Erythroblast (primary cell): ENCODE data around the gene CTBP2.

Experiments
- DNase-seq, 2 experiments: peaks; one replicate each; lab custom pipeline; 2025; lab: John Stamatoyannopoulos, UW
- GATA1 ChIP-seq: IDR thresholded peaks from 2 replicates; pipeline ENCODE4 v1.6.1; 2011; ENCODE audit warnings: low read depth, mild to moderate bottlenecking, control low read depth, low read length, moderate library complexity
- POLR2A ChIP-seq: IDR thresholded peaks from 2 replicates; pipeline ENCODE4 v1.6.1; 2011; ENCODE audit warnings: mild to moderate bottlenecking, low read length

Gene CTBP2

GRCh38 chr10:125096371-125096770, 64.0 kb downstream of the CTBP2 start:
- TF ChIP-seq GATA1 (no peak), POLR2A (no peak)
- DNase-seq: no peak

- no peak for TF ChIP-seq POLR2A
- no peak for TF ChIP-seq GATA1
- no peak for DNase-seq
Measured at GRCh38 chr10:125095776-125096175, 64.6 kb downstream of the CTBP2 start.

GRCh38 chr10:125095228-125095627, 65.1 kb downstream of the CTBP2 start:
- no peak for DNase-seq
- TF ChIP-seq POLR2A: no peak
- TF ChIP-seq GATA1: no peak

GRCh38 chr10:125094806-125095205, 65.6 kb downstream of the CTBP2 start:
- peak in 1 of 2 experiments; percentile 16 for DNase-seq
- TF ChIP-seq GATA1 (no peak), POLR2A (no peak)

GRCh38 chr10:125093974-125094705, 66.2 kb downstream of the CTBP2 start:
- TF ChIP-seq POLR2A (no peak), GATA1 (no peak)
- no peak for DNase-seq

GRCh38 chr10:125093199-125093973, 67.0 kb downstream of the CTBP2 start:
- DNase-seq: no peak
- TF ChIP-seq POLR2A (no peak), GATA1 (no peak)

GRCh38 chr10:125092564-125093031, 67.8 kb downstream of the CTBP2 start:
- DNase-seq: no peak
- no peak for TF ChIP-seq GATA1
- no peak for TF ChIP-seq POLR2A

- TF ChIP-seq POLR2A (no peak), GATA1 (no peak)
- DNase-seq: no peak
Measured at GRCh38 chr10:125091891-125092290, 68.5 kb downstream of the CTBP2 start.

GRCh38 chr10:125089469-125089868, 70.9 kb downstream of the CTBP2 start:
- TF ChIP-seq GATA1 (no peak), POLR2A (no peak)
- DNase-seq: no peak

GRCh38 chr10:125087897-125088215, 72.5 kb downstream of the CTBP2 start:
- TF ChIP-seq GATA1 (no peak), POLR2A (no peak)
- no peak for DNase-seq

GRCh38 chr10:125087191-125087896, 73.0 kb downstream of the CTBP2 start:
- no peak for DNase-seq
- TF ChIP-seq GATA1: no peak
- TF ChIP-seq POLR2A: no peak

- no peak for DNase-seq
Measured at GRCh38 chr10:125086691-125087090, 73.7 kb downstream of the CTBP2 start.

GRCh38 chr10:125085258-125086054, 74.9 kb downstream of the CTBP2 start:
- DNase-seq: no peak
- TF ChIP-seq GATA1 (no peak), POLR2A (no peak)

More at GRCh38 chr10:125086691-125087090, 73.7 kb downstream of the CTBP2 start:
- TF ChIP-seq POLR2A (no peak), GATA1 (no peak)
